ENCODE data around the gene EXOC6B.

DNA sequence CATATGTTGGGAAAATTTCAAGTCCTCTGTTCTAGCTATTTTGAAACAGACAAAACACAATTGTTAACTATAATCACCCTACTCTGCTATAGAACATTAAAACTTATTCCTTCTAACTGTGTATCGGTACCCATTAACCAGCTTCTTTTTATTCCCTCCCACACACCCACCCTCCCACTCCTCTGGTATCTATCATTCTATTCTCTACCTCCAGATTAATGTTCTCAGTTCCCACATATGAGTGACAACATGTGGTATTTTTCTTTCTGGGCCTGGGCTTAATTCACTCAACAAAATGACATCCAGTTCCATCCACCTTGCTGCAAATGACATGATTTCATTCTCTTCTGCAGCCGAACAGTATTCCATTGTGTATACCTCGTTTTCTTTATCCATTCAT is 43.3 kb downstream of the EXOC6B start:
- TF ChIP-seq, protein P1, sequence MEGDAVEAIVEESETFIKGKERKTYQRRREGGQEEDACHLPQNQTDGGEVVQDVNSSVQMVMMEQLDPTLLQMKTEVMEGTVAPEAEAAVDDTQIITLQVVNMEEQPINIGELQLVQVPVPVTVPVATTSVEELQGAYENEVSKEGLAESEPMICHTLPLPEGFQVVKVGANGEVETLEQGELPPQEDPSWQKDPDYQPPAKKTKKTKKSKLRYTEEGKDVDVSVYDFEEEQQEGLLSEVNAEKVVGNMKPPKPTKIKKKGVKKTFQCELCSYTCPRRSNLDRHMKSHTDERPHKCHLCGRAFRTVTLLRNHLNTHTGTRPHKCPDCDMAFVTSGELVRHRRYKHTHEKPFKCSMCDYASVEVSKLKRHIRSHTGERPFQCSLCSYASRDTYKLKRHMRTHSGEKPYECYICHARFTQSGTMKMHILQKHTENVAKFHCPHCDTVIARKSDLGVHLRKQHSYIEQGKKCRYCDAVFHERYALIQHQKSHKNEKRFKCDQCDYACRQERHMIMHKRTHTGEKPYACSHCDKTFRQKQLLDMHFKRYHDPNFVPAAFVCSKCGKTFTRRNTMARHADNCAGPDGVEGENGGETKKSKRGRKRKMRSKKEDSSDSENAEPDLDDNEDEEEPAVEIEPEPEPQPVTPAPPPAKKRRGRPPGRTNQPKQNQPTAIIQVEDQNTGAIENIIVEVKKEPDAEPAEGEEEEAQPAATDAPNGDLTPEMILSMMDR (IDR thresholded peaks at IDR 0.05; ENCODE audit: control extremely low read depth in 1 of 3, insufficient read depth in 1 of 3, low read depth in 1 of 3, low read length in 3 of 3) = no peak
- no peak for TF ChIP-seq BRCA1 (IDR thresholded peaks at IDR 0.05; ENCODE audit: low read depth, low read length)
- TF ChIP-seq GABPA (IDR thresholded peaks at IDR 0.05; ENCODE audit: borderline replicate concordance, insufficient read depth, low read length) = no peak
- TF ChIP-seq CREB1 (IDR thresholded peaks at IDR 0.05) = no peak
- no peak for TF ChIP-seq SIRT6 (IDR thresholded peaks at IDR 0.05; ENCODE audit: low read length)
